ENCODE measurements around the gene LZTR1.

DNA sequence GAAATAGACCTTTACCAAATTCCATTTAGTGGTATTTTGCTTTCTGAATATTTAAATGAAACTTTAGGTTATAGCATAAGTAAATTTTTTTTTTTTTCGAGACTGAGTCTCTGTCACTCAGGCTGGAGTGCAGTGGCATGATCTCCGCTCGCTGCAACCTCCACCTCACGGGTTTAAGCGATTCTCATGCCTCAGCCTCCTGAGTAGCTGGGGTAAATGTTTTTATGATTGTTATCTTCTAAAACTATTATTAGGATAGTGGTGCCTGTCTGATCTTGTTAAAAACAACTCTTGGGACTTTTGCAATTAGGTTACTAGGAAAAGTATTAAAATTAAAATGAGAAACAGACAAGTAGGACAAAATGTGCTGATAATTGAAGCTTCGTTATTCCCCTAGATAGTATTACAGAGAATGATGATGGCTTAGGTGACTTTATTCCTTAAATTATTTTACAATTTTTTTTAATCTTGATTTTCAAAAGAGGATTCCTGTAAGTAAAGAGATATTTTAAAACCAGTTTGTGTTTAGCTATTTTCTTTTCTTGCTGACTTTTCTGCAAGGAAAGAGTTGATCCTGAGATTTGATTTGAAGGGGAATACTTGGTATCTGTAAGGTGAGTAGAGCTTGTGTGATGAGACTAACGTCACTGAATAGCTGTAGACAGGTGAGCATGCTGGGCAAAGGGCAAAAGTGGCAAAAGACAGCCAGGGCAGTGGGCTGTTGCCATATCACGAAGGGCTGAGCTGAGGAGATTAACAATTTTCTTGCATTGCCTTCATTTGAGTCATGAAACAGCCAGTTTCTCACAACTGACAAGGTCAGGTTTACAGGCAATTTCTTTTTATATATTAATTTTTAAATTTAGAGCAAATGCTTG lies 44.1 kb upstream of the LZTR1 start:
- TF ChIP-seq ZBED1 (IDR thresholded peaks at IDR 0.05; ENCODE audit: borderline replicate concordance) (no peak), KDM1A (IDR thresholded peaks at IDR 0.05; ENCODE audit: borderline replicate concordance) (no peak), CEBPB (IDR thresholded peaks at IDR 0.05; ENCODE audit: borderline replicate concordance in 1 of 2, low read depth in 2 of 2, low read length in 2 of 2) (no peak), POLR2A (IDR thresholded peaks at IDR 0.05; ENCODE audit: low read depth, low read length) (no peak), JUND (IDR thresholded peaks at IDR 0.05; ENCODE audit: low read depth, low read length) (no peak), EZH2 (IDR thresholded peaks at IDR 0.05; ENCODE audit: borderline replicate concordance, control insufficient read depth, low read depth, low read length) (no peak), FOS (IDR thresholded peaks at IDR 0.05; ENCODE audit: borderline replicate concordance, extremely low read depth, insufficient read length) (no peak), SREBF2 (IDR thresholded peaks at IDR 0.05; ENCODE audit: low read length) (no peak), YBX1 (IDR thresholded peaks at IDR 0.05) (no peak), EP300 (IDR thresholded peaks at IDR 0.05; ENCODE audit: borderline replicate concordance in 1 of 2, control insufficient read depth in 1 of 2, low read depth in 2 of 2, low read length in 2 of 2) (no peak)
- TF ChIP-seq, protein P1, sequence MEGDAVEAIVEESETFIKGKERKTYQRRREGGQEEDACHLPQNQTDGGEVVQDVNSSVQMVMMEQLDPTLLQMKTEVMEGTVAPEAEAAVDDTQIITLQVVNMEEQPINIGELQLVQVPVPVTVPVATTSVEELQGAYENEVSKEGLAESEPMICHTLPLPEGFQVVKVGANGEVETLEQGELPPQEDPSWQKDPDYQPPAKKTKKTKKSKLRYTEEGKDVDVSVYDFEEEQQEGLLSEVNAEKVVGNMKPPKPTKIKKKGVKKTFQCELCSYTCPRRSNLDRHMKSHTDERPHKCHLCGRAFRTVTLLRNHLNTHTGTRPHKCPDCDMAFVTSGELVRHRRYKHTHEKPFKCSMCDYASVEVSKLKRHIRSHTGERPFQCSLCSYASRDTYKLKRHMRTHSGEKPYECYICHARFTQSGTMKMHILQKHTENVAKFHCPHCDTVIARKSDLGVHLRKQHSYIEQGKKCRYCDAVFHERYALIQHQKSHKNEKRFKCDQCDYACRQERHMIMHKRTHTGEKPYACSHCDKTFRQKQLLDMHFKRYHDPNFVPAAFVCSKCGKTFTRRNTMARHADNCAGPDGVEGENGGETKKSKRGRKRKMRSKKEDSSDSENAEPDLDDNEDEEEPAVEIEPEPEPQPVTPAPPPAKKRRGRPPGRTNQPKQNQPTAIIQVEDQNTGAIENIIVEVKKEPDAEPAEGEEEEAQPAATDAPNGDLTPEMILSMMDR (IDR thresholded peaks at IDR 0.05 in 2 of 3, conservative IDR thresholded peaks at IDR 0.05 in 1 of 3; ENCODE audit: control insufficient read depth in 2 of 3, extremely low read depth in 1 of 3, insufficient read depth in 1 of 3, low read depth in 3 of 3, low read length in 3 of 3), result no peak
- TF ChIP-seq, protein P2, sequence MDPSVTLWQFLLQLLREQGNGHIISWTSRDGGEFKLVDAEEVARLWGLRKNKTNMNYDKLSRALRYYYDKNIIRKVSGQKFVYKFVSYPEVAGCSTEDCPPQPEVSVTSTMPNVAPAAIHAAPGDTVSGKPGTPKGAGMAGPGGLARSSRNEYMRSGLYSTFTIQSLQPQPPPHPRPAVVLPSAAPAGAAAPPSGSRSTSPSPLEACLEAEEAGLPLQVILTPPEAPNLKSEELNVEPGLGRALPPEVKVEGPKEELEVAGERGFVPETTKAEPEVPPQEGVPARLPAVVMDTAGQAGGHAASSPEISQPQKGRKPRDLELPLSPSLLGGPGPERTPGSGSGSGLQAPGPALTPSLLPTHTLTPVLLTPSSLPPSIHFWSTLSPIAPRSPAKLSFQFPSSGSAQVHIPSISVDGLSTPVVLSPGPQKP (IDR thresholded peaks at IDR 0.05; ENCODE audit: low read depth, low read length), result no peak
